Ovary (tissue), 9 donors: ENCODE data around the gene S100A1. TPM values are rescaled to one million over a fixed set of nuclear protein-coding genes. Genes with fewer than 3 reads are reported as not detected.
"Not testable (repeated sequence)": the region's sequence is repeated elsewhere in the genome, so short reads cannot be mapped to it uniquely, and the experiment has no call there.

Experiments
- DNase-seq, 5 donors: peaks; one replicate each; pipeline ENCODE4 v3.0.0-alpha.2; 2019 to 2020
- H3K27ac ChIP-seq, 2 donors: fragments of 200-600 bp; one replicate each; pipeline versions ENCODE4 v1.5.1 to v1.8.0; 2019 to 2022
- H3K27me3 ChIP-seq: fragments of 200-600 bp; one replicate; pipeline ENCODE4 v1.8.0; 2022
- H3K36me3 ChIP-seq: fragments of 200-600 bp; sonication (generic); one replicate; pipeline ENCODE4 v1.5.1; 2019
- H3K4me1 ChIP-seq: one replicate; pipeline ENCODE4 v1.8.1; 2013; ENCODE audit warnings: mild to moderate bottlenecking, moderate library complexity; ENCODE audit not compliant: insufficient read depth
- H3K4me3 ChIP-seq: fragments of 200-600 bp; sonication (generic); one replicate; pipeline ENCODE4 v1.5.1; 2017
- H3K9me3 ChIP-seq, 2 donors: fragments of 200-600 bp in 1 of 2; sonication (generic) in 1 of 2; one replicate each; pipeline versions ENCODE4 v1.5.1 to v1.8.1; 2013 to 2019; ENCODE audit warnings: mild to moderate bottlenecking in 1 of 2, moderate library complexity in 1 of 2
- CTCF ChIP-seq, 3 donors: fragments of 450-650 bp in 2 of 3; fragments of 200-600 bp in 1 of 3; IDR thresholded peaks; one replicate each; pipeline versions ENCODE4 v1.5.1 to v1.8.0; 2016 to 2022; ENCODE audit warnings: antibody characterized with exemption in 3 of 3, mild to moderate bottlenecking in 1 of 3
- EP300 ChIP-seq: sonication (generic); formaldehyde crosslinking; IDR thresholded peaks from one replicate; pipeline ENCODE4 v1.6.1; 2017; ENCODE audit warnings: antibody characterized with exemption
- POLR2A ChIP-seq: fragments of 450-650 bp; IDR thresholded peaks from one replicate; pipeline ENCODE4 v1.6.1; 2017; ENCODE audit warnings: antibody characterized with exemption, mild to moderate bottlenecking, moderate library complexity
- WGBS, 3 donors: extraction: QIAGEN DNeasy Blood & Tissue Kit in 1 of 3; methylation state at CpG; one replicate each; pipeline versions ENCODE4 v1.1.5 to v1.1.7; 2013 to 2017; 5-methylcytosine and 5-hydroxymethylcytosine counted together
- intact Hi-C, 4 donors: fragments of 100-400 bp; cut with DNase I; formaldehyde crosslinking; loops; one replicate each; pipeline versions ENCODE4 v1.11.0 to v1.15.1; 2022 to 2023
- polyA plus RNA-seq, 2 donors: library from polyadenylated mRNA; stranded (reverse); fragments of 200-250 nt in 1 of 2; fragments of 350-450 nt in 1 of 2; fragmentation: Illumina TruSeq in 1 of 2; extraction: RNeasy Lipid Tissue Mini Kit (QIAGEN cat#74804) in 1 of 2; gene quantifications; one replicate each; pipeline ENCODE4 v1.2.3, GENCODE V29; 2013 to 2014
- total RNA-seq, 7 donors: library from RNA; depleted of rRNA in 2 of 7; stranded (reverse); fragments of >200 nt in 2 of 7; fragmentation: NEBNext Ultra II Directional in 3 of 7; extraction: Animal tissue kit (Norgen Biotek cat#: 25700) in 3 of 7; gene quantifications; one replicate each; pipeline versions ENCODE4 v1.1.0 to v1.2.4, GENCODE V29; 2016 to 2023
- donor health status: DM: no; HTN: no; CAD: no; lungs with moderate emphysema.
- donor health status: DM: no; HTN: no; CAD: no.
- donor health status: Bipolar disorder and iron deficiency.
- donor health status: DM: yes; HTN: yes; CAD: no.
- donor health status: DM: no; HTN: no; CAD: no.
- donor health status: DM: yes; HTN: yes; CAD: no.

S100A1 gene
- total and polyA plus RNA-seq, 9 donors: 0.91 to 77.2 (median 1.3) TPM; not detected in 1

GRCh38 chr1:153662269-153662668 lies 34.0 kb downstream of the S100A1 start:
- 35 to 49% (median 45%) methylated on average over 2 of the region's 2 CpGs for WGBS, 3 donors
- no peak overlapping the region for H3K4me3 ChIP-seq
- H3K27ac ChIP-seq: no peak overlapping the region
- H3K27me3 ChIP-seq: no peaks in the 10 kb centered on the region
- intact Hi-C loops: loop anchor here in 1 of 4 donors (10.0 kb wide), 1 partner anchor 147 kb away; no protein-coding TSS in a partner anchor
- H3K36me3 ChIP-seq: no peaks in the 10 kb centered on the region
- no peak for TF ChIP-seq POLR2A
- TF ChIP-seq CTCF (IDR thresholded peaks at IDR 0.05): no peak
- no peak for TF ChIP-seq EP300
- H3K4me1 ChIP-seq: peaks cover 2% of the 10 kb centered on the region
- H3K9me3 ChIP-seq: no peaks in the 10 kb centered on the region
- no peak for DNase-seq

DNA sequence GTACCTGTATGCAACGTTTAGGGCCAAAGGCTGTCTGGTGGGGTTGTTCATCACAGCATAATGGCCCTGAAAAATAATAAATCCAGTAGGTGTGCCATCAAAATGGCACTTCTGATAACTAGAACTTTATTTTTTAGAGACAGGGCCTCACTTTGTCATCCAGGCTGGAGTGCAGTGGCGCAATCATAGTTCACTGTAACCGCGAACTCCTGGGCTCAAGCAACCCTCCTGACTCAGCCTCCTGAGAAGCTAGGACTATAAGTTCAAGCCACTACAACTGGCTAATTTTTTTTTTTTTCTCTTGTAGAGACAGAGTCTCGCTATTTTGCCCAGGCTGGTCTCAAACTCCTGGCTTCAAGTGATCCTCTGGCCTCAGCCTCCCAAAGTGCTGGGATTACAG lies 35.0 kb downstream of the S100A1 start:
- Histone ChIP-seq H3K36me3 (no peaks in the 10 kb centered on the region), H3K27ac (no peak overlapping the region), H3K9me3 (no peaks in the 10 kb centered on the region), H3K4me1 (peaks cover 2% of the 10 kb centered on the region), H3K27me3 (no peaks in the 10 kb centered on the region), H3K4me3 (no peak overlapping the region)
- DNase-seq: peak in 3 of 5 donors; percentile 2 to 7 (median 6)
- intact Hi-C loops: loop anchor here in 1 of 4 donors (10.0 kb wide), 1 partner anchor 148 kb away; no protein-coding TSS in a partner anchor
- TF ChIP-seq POLR2A: no peak
- no peak for TF ChIP-seq EP300
- no peak for TF ChIP-seq CTCF (IDR thresholded peaks at IDR 0.05)
- WGBS, 3 donors: 71 to 75% (median 72%) methylated on average over 5 of the region's 5 CpGs

DNA sequence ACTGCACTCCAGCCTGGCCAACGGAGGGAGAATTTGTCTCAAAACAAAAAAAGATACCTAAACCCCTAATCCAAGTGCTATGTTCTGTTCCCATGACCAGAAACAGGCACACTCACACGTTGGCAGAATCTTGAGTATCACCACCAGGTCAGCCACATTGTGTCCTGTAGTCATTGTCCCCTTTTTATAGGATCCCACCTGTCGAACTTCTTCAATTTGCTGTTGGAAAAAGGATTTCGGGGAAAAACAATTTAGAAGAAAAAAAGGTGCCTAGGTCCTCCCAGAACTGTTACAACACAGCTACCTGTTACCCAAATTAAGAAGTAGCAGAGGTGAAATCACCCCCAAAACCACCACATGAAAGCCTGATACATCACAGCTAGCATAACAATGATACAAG lies 39.2 kb downstream of the S100A1 start:
- intact Hi-C loops: loop anchor here in 2 of 4 donors (5.0 to 10.0 kb wide), 2 partner anchors 135 to 153 kb away; no protein-coding TSS in a partner anchor
- Histone ChIP-seq H3K27me3 (no peaks in the 10 kb centered on the region), H3K27ac (no peak overlapping the region), H3K36me3 (no peaks in the 10 kb centered on the region), H3K4me3 (no peak overlapping the region), H3K4me1 (peaks cover 3% of the 10 kb centered on the region), H3K9me3 (no peaks in the 10 kb centered on the region)
- TF ChIP-seq CTCF (IDR thresholded peaks at IDR 0.05) (no peak), POLR2A (no peak)
- 73 to 81% (median 77%) methylated on average over 4 of the region's 4 CpGs for WGBS, 3 donors
- no peak for DNase-seq

DNA sequence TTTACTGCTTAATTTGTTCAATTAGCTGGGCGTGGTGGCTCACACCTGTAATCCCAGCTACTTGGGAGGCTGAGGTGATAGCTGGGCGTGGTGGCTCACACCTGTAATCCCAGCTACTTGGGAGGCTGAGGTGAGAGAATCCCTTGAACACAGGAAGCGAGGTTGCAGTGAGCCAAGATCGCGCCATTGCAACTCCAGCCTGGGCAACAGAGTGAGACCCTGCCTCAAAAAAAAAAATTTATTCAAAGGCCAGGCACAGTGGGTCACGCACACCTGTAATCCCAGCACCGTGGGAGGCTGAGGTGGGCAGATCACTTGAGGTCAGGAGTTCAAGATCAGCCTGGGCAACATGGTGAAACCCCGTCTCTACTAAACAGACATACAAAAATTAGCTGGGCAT lies 40.4 kb downstream of the S100A1 start:
- not testable (repeated sequence) for H3K9me3 ChIP-seq, H3K36me3 ChIP-seq, H3K4me3 ChIP-seq, H3K27ac ChIP-seq, H3K27me3 ChIP-seq, H3K4me1 ChIP-seq
- peak in 1 of 5 donors; percentile 28 for DNase-seq
- intact Hi-C loops: loop anchor here in 2 of 4 donors (5.0 to 10.0 kb wide), 2 partner anchors 136 to 154 kb away; no protein-coding TSS in a partner anchor
- WGBS, 3 donors: 87 to 92% (median 90%) methylated on average over 8 of the region's 8 CpGs

DNA sequence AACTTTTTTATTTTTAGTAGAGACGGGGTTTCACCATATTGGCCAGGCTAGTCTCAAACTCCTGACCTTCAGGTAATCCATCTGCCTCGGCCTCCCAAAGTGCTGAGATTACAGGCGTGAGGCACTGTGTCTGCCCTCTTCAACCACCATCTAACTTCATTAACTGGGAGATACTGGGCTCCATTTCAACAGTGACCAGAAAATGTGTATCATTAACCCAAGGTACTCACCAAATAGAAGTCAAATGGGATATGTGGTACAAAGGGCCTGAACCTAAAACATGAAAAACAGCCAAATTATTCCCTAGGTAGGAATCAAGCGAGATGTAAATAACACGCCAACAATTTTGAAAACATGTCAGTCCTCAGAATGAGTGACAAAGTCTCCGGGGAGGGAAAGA lies 41.4 kb downstream of the S100A1 start:
- Histone ChIP-seq H3K4me1 (peaks cover 3% of the 10 kb centered on the region), H3K36me3 (no peaks in the 10 kb centered on the region), H3K27me3 (no peaks in the 10 kb centered on the region), H3K27ac (no peak overlapping the region), H3K9me3 (no peaks in the 10 kb centered on the region), H3K4me3 (peak overlapping the region; percentile 71)
- intact Hi-C loops: loop anchor here (5.0 to 10.0 kb wide), 6 partner anchors 92 to 318 kb away; partner anchors contain the start of genes DENND4B (in 2 of the 4) and RAB13 (in 2 of the 4)
- no peak for DNase-seq
- 64 to 74% (median 73%) methylated on average over 6 of the region's 6 CpGs for WGBS, 3 donors
- no peak for TF ChIP-seq CTCF (IDR thresholded peaks at IDR 0.05)
- TF ChIP-seq POLR2A: no peak
- no peak for TF ChIP-seq EP300
